IMR-90 (cell line): ENCODE measurements around the gene TTF1. TPM values are rescaled to one million over a fixed set of nuclear protein-coding genes. Genes with fewer than 3 reads are reported as not detected.

Experiments used
- ATAC-seq: fragments of 200-7000 bp; cut with Tn5 transposase; 2 replicates; pipeline ENCODE4 v1.9.1; 2020; ENCODE audit warnings: low read depth, mild to moderate bottlenecking, moderate library complexity
- BruUV-seq: library from RNA; stranded (reverse); fragments of 400-500 nt; replicated peaks from 2 replicates; lab custom pipeline; 2021; lab: Mats Ljungman, UMichigan
- CTCF ChIA-PET: fragments of 300-600 bp; formaldehyde crosslinking; extraction: SDS; loops from one replicate; lab custom pipeline; 2021; ENCODE audit warnings: antibody characterized with exemption; lab: Yijun Ruan, JAX
- POLR2A ChIA-PET: fragments of 300-600 bp; sonication (Branson Sonifier 250); formaldehyde crosslinking; loops from one replicate; lab custom pipeline; 2022; ENCODE audit warnings: antibody characterized with exemption; ENCODE audit not compliant: unreplicated experiment; lab: Charles Lee
- DNase-seq: peaks from one replicate; pipeline ENCODE4 v3.0.0; 2013
- H2AFZ ChIP-seq: replicated peaks from 2 replicates; pipeline ENCODE3; 2013; ENCODE audit warnings: low read length, mild to moderate bottlenecking; ENCODE audit not compliant: poor library complexity
- H2AK5ac ChIP-seq: 2 replicates; pipeline ENCODE4 v1.6.1; 2013; ENCODE audit warnings: low read depth, low read length, inconsistent platforms
- H2AK9ac ChIP-seq: replicated peaks from 2 replicates; pipeline ENCODE3; 2013; ENCODE audit warnings: mild to moderate bottlenecking, low read depth, low read length, moderate library complexity; ENCODE audit not compliant: poor library complexity
- H2BK120ac ChIP-seq: 2 replicates; pipeline ENCODE4 v1.6.1; 2013; ENCODE audit warnings: low read depth, low read length, inconsistent platforms
- H2BK15ac ChIP-seq: 3 replicates; pipeline ENCODE4 v1.6.1; 2013; ENCODE audit warnings: low read depth, low read length, inconsistent platforms
- H2BK20ac ChIP-seq: 2 replicates; pipeline ENCODE4 v1.6.1; 2013; ENCODE audit warnings: low read depth, mild to moderate bottlenecking, inconsistent platforms, low read length, moderate library complexity
- H2BK5ac ChIP-seq: 2 replicates; pipeline ENCODE4 v1.6.1; 2013; ENCODE audit warnings: mild to moderate bottlenecking, low read depth, low read length, inconsistent platforms; ENCODE audit not compliant: poor library complexity, severe bottlenecking
- H3K14ac ChIP-seq: replicated peaks from 2 replicates; pipeline ENCODE4 v1.6.1; 2013; ENCODE audit warnings: low read depth, low read length, inconsistent platforms
- H3K18ac ChIP-seq: 2 replicates; pipeline ENCODE4 v1.6.1; 2013; ENCODE audit warnings: low read depth, low read length, control low read depth
- H3K23ac ChIP-seq: 2 replicates; pipeline ENCODE4 v1.6.1; 2013; ENCODE audit warnings: low read depth, low read length, inconsistent platforms
- H3K27ac ChIP-seq: 2 replicates; pipeline ENCODE4 v1.5.1; 2013; ENCODE audit warnings: mild to moderate bottlenecking, control low read depth, low read length; ENCODE audit not compliant: insufficient read depth
- H3K27me3 ChIP-seq: 2 replicates; pipeline ENCODE4 v1.6.1; 2013; ENCODE audit warnings: low read length; ENCODE audit not compliant: control insufficient read depth, insufficient read depth
- H3K36me3 ChIP-seq: 2 replicates; pipeline ENCODE4 v1.6.1; 2013; ENCODE audit warnings: low read length, mixed read lengths; ENCODE audit not compliant: control insufficient read depth, insufficient read depth
- H3K4ac ChIP-seq: 2 replicates; pipeline ENCODE4 v1.6.1; 2013; ENCODE audit warnings: low read depth, low read length, inconsistent platforms
- H3K4me1 ChIP-seq: 2 replicates; pipeline ENCODE4 v1.6.1; 2013; ENCODE audit warnings: low read length, mixed read lengths; ENCODE audit not compliant: control insufficient read depth, insufficient read depth
- H3K4me2 ChIP-seq: 2 replicates; pipeline ENCODE4 v1.6.1; 2013; ENCODE audit warnings: low read depth, mild to moderate bottlenecking, control low read depth, low read length, moderate library complexity
- H3K4me3 ChIP-seq: 2 replicates; pipeline ENCODE4 v1.5.1; 2013; ENCODE audit warnings: low read depth, mild to moderate bottlenecking, control low read depth, low read length, moderate library complexity; ENCODE audit not compliant: insufficient read depth
- H3K56ac ChIP-seq: 2 replicates; pipeline ENCODE4 v1.6.1; 2013; ENCODE audit warnings: low read length, inconsistent platforms; ENCODE audit not compliant: insufficient read depth; ENCODE audit errors: extremely low read depth
- H3K79me1 ChIP-seq, 2 experiments: 2 replicates each; pipeline ENCODE4 v1.6.1; 2013; ENCODE audit warnings: low read length in 2 of 2, inconsistent platforms in 1 of 2, low read depth in 1 of 2
- H3K9ac ChIP-seq: 2 replicates; pipeline ENCODE4 v1.6.1; 2013; ENCODE audit warnings: low read depth, low read length, control low read depth
- H3K9me1 ChIP-seq: 2 replicates; pipeline ENCODE4 v1.6.1; 2013; ENCODE audit warnings: low read length, inconsistent platforms; ENCODE audit not compliant: insufficient read depth
- H3K9me3 ChIP-seq: 2 replicates; pipeline ENCODE4 v1.6.1; 2013; ENCODE audit warnings: low read length; ENCODE audit not compliant: control insufficient read depth, insufficient read depth
- H4K20me1 ChIP-seq: 2 replicates; pipeline ENCODE4 v1.6.1; 2013; ENCODE audit warnings: low read length, inconsistent platforms; ENCODE audit not compliant: insufficient read depth
- H4K5ac ChIP-seq: 2 replicates; pipeline ENCODE4 v1.6.1; 2013; ENCODE audit warnings: mild to moderate bottlenecking, low read depth, low read length, control low read depth
- H4K8ac ChIP-seq, 2 experiments: 2 replicates each; pipeline ENCODE4 v1.6.1; 2013; ENCODE audit warnings: low read depth in 2 of 2, low read length in 2 of 2, control low read depth in 1 of 2, inconsistent platforms in 1 of 2
- H4K91ac ChIP-seq: 2 replicates; pipeline ENCODE4 v1.6.1; 2013; ENCODE audit warnings: low read depth, low read length, inconsistent platforms; ENCODE audit not compliant: insufficient read depth
- BHLHE40 ChIP-seq: fragments of 150-350 bp; IDR thresholded peaks from 2 replicates; pipeline ENCODE4 v1.6.1; 2016; ENCODE audit warnings: mild to moderate bottlenecking, low read depth, low read length
- CEBPB ChIP-seq: IDR thresholded peaks from 2 replicates; pipeline ENCODE4 v1.6.1; 2012; ENCODE audit warnings: low read depth, low read length, improper control_type of control experiment
- CHD1 ChIP-seq: IDR thresholded peaks from 2 replicates; pipeline ENCODE4 v1.6.1; 2012; ENCODE audit warnings: low read depth, low read length, improper control_type of control experiment
- FOS ChIP-seq: fragments of 150-350 bp; IDR thresholded peaks from 2 replicates; pipeline ENCODE4 v1.6.1; 2016; ENCODE audit warnings: low read depth, low read length
- MAFK ChIP-seq: IDR thresholded peaks from 2 replicates; pipeline ENCODE4 v1.6.1; 2012; ENCODE audit warnings: low read depth, low read length, improper control_type of control experiment
- NFE2L2 ChIP-seq: fragments of 150-350 bp; IDR thresholded peaks from 2 replicates; pipeline ENCODE4 v1.6.1; 2016; ENCODE audit warnings: low read depth, mild to moderate bottlenecking, low read length
- POLR2A ChIP-seq: IDR thresholded peaks from 2 replicates; pipeline ENCODE4 v1.6.1; 2012; ENCODE audit warnings: mild to moderate bottlenecking, low read depth, low read length
- RAD21 ChIP-seq: IDR thresholded peaks from 2 replicates; pipeline ENCODE4 v1.6.1; 2012; ENCODE audit warnings: low read length, improper control_type of control experiment
- RCOR1 ChIP-seq: IDR thresholded peaks from 2 replicates; pipeline ENCODE4 v1.6.1; 2012; ENCODE audit warnings: mild to moderate bottlenecking, low read length, improper control_type of control experiment; ENCODE audit not compliant: insufficient replicate concordance
- RFX5 ChIP-seq: IDR thresholded peaks from 2 replicates; pipeline ENCODE4 v1.8.0; 2012; ENCODE audit warnings: low read depth, mild to moderate bottlenecking, low read length, moderate library complexity
- SMC3 ChIP-seq: fragments of 150-350 bp; IDR thresholded peaks from 2 replicates; pipeline ENCODE4 v1.6.1; 2016; ENCODE audit warnings: low read depth, mild to moderate bottlenecking, antibody characterized with exemption, low read length, moderate library complexity
- WGBS, 2 experiments: methylation state at CpG; one replicate each; pipeline versions ENCODE4 v1.1.5 to v1.1.7; 2013; ENCODE audit warnings: missing lambda C conversion rate in 2 of 2; ENCODE audit not compliant: insufficient read length in 1 of 2; ENCODE audit errors: extremely low coverage in 2 of 2; 5-methylcytosine and 5-hydroxymethylcytosine counted together
- dilution Hi-C: fragments of 300-500 bp; cut with HindIII; formaldehyde crosslinking; loops from one replicate; pipeline ENCODE4 v1.14.3; 2018; ENCODE audit warnings: low sequenced_read_pairs; ENCODE audit not compliant: unreplicated experiment
- in situ Hi-C: fragments of 300-500 bp; cut with MboI; formaldehyde crosslinking; loops from 3 replicates; pipeline ENCODE4 v1.14.3; 2019; ENCODE audit warnings: low sequenced_read_pairs, inconsistent platforms, mixed read lengths
- intact Hi-C: fragments of 100-400 bp; cut with micrococcal nuclease; formaldehyde crosslinking; loops from 2 replicates; pipeline ENCODE4 v1.10.0; 2022
- polyA plus RNA-seq, 3 experiments: library from polyadenylated mRNA; depleted of rRNA; stranded (reverse); fragments of >200 nt; gene quantifications; 2 replicates each; pipeline ENCODE4 v1.2.3, GENCODE V29; 2012; ENCODE audit warnings: low replicate concordance in 1 of 3
- total RNA-seq: library from RNA; depleted of rRNA; stranded (reverse); fragments of >200 nt; gene quantifications from 2 replicates; pipeline ENCODE4 v1.2.3, GENCODE V29; 2012
- TF ChIP-seq, protein P1 (sequence below): fragments of 150-350 bp; IDR thresholded peaks from 2 replicates; pipeline ENCODE4 v1.6.1; 2016; ENCODE audit warnings: low read depth, mild to moderate bottlenecking, low read length, moderate library complexity, borderline replicate concordance
- TF ChIP-seq, protein P2 (sequence below): conservative IDR thresholded peaks from 2 replicates; pipeline ENCODE4 v1.5.1; 2012; ENCODE audit warnings: mild to moderate bottlenecking, low read depth, low read length, improper control_type of control experiment

Gene TTF1
- total and polyA plus RNA-seq, 2 of the 4 experiments (the other 2 are of a cell fraction): 6.5 to 12.0 TPM

DNA sequence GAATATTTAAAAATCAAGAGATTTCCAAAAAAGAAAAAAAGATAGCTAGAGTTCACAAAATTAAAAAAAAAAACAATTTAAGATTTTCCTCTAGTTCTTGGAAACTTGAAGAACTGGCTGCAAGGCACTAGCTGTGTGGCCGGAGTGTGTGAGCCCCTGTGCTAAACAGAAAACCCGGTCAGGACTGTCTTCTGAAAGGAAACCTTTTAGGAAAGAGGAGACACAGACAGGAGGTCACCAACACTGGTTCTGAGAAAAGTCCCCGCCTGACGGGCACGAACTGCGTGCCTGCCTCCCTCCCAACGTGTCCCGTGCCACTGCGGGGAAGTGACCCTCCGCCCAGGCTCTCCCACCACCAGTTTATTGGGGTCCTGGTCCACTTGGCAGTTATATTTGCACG is 15.2 kb downstream of the TTF1 start:
- no peak overlapping the region for H2AK5ac ChIP-seq
- WGBS, 2 experiments: 84% methylated on average over 2 of the region's 11 CpGs; no CpG with 5 or more reads in 1 of the 2 experiments
- no peak overlapping the region for H2BK15ac ChIP-seq
- no peaks in the 10 kb centered on the region for H3K4me1 ChIP-seq
- no peak overlapping the region for H4K8ac ChIP-seq
- H2AFZ ChIP-seq: no peak overlapping the region
- H3K4ac ChIP-seq: no peak overlapping the region
- H3K9me3 ChIP-seq: no peaks in the 10 kb centered on the region
- no peaks in the 10 kb centered on the region for H3K27me3 ChIP-seq
- no peaks in the 10 kb centered on the region; the same call in 1 of the 2 replicates for H4K20me1 ChIP-seq
- no peak overlapping the region for H3K18ac ChIP-seq
- no peak for DNase-seq
- ATAC-seq: no peak
- no peak overlapping the region for H2BK20ac ChIP-seq
- H2BK5ac ChIP-seq: no peak overlapping the region
- H3K4me3 ChIP-seq: no peak overlapping the region
- no peaks in the 10 kb centered on the region; a peak in 1 of 4 replicates for H3K79me1 ChIP-seq
- no peak overlapping the region for H3K56ac ChIP-seq
- H4K5ac ChIP-seq: no peak overlapping the region
- TF ChIP-seq BHLHE40 (no peak), CEBPB (no peak), RCOR1 (no peak), POLR2A (no peak), NFE2L2 (no peak), MAFK (no peak), SMC3 (no peak), RFX5 (no peak), CHD1 (no peak), RAD21 (no peak), FOS (no peak)
- TF ChIP-seq, protein P1, sequence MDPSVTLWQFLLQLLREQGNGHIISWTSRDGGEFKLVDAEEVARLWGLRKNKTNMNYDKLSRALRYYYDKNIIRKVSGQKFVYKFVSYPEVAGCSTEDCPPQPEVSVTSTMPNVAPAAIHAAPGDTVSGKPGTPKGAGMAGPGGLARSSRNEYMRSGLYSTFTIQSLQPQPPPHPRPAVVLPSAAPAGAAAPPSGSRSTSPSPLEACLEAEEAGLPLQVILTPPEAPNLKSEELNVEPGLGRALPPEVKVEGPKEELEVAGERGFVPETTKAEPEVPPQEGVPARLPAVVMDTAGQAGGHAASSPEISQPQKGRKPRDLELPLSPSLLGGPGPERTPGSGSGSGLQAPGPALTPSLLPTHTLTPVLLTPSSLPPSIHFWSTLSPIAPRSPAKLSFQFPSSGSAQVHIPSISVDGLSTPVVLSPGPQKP: no peak
- TF ChIP-seq, protein P2, sequence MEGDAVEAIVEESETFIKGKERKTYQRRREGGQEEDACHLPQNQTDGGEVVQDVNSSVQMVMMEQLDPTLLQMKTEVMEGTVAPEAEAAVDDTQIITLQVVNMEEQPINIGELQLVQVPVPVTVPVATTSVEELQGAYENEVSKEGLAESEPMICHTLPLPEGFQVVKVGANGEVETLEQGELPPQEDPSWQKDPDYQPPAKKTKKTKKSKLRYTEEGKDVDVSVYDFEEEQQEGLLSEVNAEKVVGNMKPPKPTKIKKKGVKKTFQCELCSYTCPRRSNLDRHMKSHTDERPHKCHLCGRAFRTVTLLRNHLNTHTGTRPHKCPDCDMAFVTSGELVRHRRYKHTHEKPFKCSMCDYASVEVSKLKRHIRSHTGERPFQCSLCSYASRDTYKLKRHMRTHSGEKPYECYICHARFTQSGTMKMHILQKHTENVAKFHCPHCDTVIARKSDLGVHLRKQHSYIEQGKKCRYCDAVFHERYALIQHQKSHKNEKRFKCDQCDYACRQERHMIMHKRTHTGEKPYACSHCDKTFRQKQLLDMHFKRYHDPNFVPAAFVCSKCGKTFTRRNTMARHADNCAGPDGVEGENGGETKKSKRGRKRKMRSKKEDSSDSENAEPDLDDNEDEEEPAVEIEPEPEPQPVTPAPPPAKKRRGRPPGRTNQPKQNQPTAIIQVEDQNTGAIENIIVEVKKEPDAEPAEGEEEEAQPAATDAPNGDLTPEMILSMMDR: no peak
- no peak overlapping the region for H3K23ac ChIP-seq
- CTCF ChIA-PET: no interaction called here
- dilution Hi-C loops (no loop called here), intact Hi-C loops (loop anchor here (10.0 kb wide), 1 partner anchor 57 kb away; no protein-coding TSS in a partner anchor), in situ Hi-C loops (no loop called here)
- H3K27ac ChIP-seq: no peak overlapping the region
- POLR2A ChIA-PET: interaction anchor here (0.7 kb wide), 1 partner anchor 99 kb away, joined by 5 read pairs; no protein-coding TSS in a partner anchor
- no peak overlapping the region for H3K14ac ChIP-seq
- H4K91ac ChIP-seq: no peak overlapping the region
- no peak overlapping the region for H2AK9ac ChIP-seq
- H2BK120ac ChIP-seq: no peak overlapping the region
- BruUV-seq: no TSS peak
- H3K36me3 ChIP-seq: peaks cover 65% of the 10 kb centered on the region
- H3K9me1 ChIP-seq: no peaks in the 10 kb centered on the region
- H3K4me2 ChIP-seq: no peak overlapping the region
- no peak overlapping the region for H3K9ac ChIP-seq
